Endothelial cell of umbilical vein (primary cell): ENCODE data around the gene CAPN15. TPM values are rescaled to one million over a fixed set of nuclear protein-coding genes. Genes with fewer than 3 reads are reported as not detected.

ENCODE experiments used
- BruUV-seq: library from RNA; stranded (reverse); fragments of 400-500 nt; replicated peaks from 2 replicates; lab custom pipeline; 2021; lab: Mats Ljungman, UMichigan
- CTCF ChIA-PET: fragments of 300-600, 350-600 bp; sonication (Branson Sonifier 250); formaldehyde crosslinking; loops from one replicate; lab custom pipeline; 2021; ENCODE audit warnings: antibody characterized with exemption, inconsistent platforms; lab: Charles Lee
- POLR2A ChIA-PET: fragments of 300-600, 350-600 bp; sonication (Branson Sonifier 250); formaldehyde crosslinking; loops from one replicate; lab custom pipeline; 2021; ENCODE audit warnings: antibody characterized with exemption, inconsistent platforms; lab: Charles Lee
- DNase-seq: peaks from one replicate; pipeline ENCODE4 v3.0.0-alpha.2; 2011; ENCODE audit warnings: low read depth, low spot score
- FAIRE-seq: peaks from 2 replicates; lab custom pipeline; 2011; peaks lifted over from hg19 to GRCh38; lab: Jason Lieb, UNC
- H2AFZ ChIP-seq: 2 replicates; pipeline ENCODE4 v1.6.0; 2012; ENCODE audit warnings: low read depth, low read length, control low read depth, inconsistent platforms
- H3K27ac ChIP-seq: 2 replicates; pipeline ENCODE4 v1.5.1; 2011; ENCODE audit warnings: low read depth, mild to moderate bottlenecking, control low read depth, low read length, moderate library complexity; ENCODE audit not compliant: insufficient read depth
- H3K27me3 ChIP-seq, 2 experiments: 2 replicates each; pipeline versions ENCODE4 v1.6.0 to v1.6.1; 2011; ENCODE audit warnings: low read length in 2 of 2, mixed read lengths in 1 of 2; ENCODE audit not compliant: control insufficient read depth in 2 of 2, insufficient read depth in 2 of 2
- H3K36me3 ChIP-seq, 2 experiments: 2 replicates in 1 of 2; 3 replicates in 1 of 2; pipeline ENCODE4 v1.5.1; 2011; ENCODE audit warnings: low read length in 2 of 2, mild to moderate bottlenecking in 1 of 2, moderate library complexity in 1 of 2; ENCODE audit not compliant: control insufficient read depth in 2 of 2, insufficient read depth in 2 of 2; ENCODE audit errors: extremely low read depth in 1 of 2
- H3K4me1 ChIP-seq: 3 replicates; pipeline ENCODE4 v1.5.1; 2011; ENCODE audit warnings: mild to moderate bottlenecking, low read length; ENCODE audit not compliant: control insufficient read depth, insufficient read depth; ENCODE audit errors: extremely low read depth
- H3K4me2 ChIP-seq: 2 replicates; pipeline ENCODE4 v1.6.1; 2011; ENCODE audit warnings: low read length, control low read depth, mixed read lengths; ENCODE audit not compliant: insufficient read depth
- H3K4me3 ChIP-seq, 3 experiments: fragments of 200-600 bp in 1 of 3; sonication (generic), shearing (Covaris generic) in 1 of 3; replicated peaks in 1 of 3; 2 replicates each; pipeline ENCODE4 v1.5.1; 2011 to 2016; ENCODE audit warnings: control low read depth in 3 of 3, low read length in 3 of 3, mild to moderate bottlenecking in 2 of 3, inconsistent platforms in 1 of 3, low read depth in 1 of 3, moderate library complexity in 1 of 3; ENCODE audit not compliant: insufficient read depth in 1 of 3
- H3K79me2 ChIP-seq: 2 replicates; pipeline ENCODE4 v1.6.0; 2012; ENCODE audit warnings: low read length, inconsistent platforms; ENCODE audit not compliant: control insufficient read depth, insufficient read depth
- H3K9ac ChIP-seq: replicated peaks from 2 replicates; pipeline ENCODE3; 2011; ENCODE audit warnings: low read length, control low read depth; ENCODE audit not compliant: insufficient read depth; ENCODE audit errors: extremely low read depth
- H3K9me1 ChIP-seq: replicated peaks from 3 replicates; pipeline ENCODE4 v1.6.0; 2011; ENCODE audit warnings: mild to moderate bottlenecking, low read length; ENCODE audit not compliant: control insufficient read depth, insufficient read depth; ENCODE audit errors: extremely low read depth
- H3K9me3 ChIP-seq: replicated peaks from 2 replicates; pipeline ENCODE4 v1.5.1; 2012; ENCODE audit warnings: low read length, inconsistent platforms; ENCODE audit not compliant: control insufficient read depth, insufficient read depth
- H4K20me1 ChIP-seq: replicated peaks from 2 replicates; pipeline ENCODE3; 2011; ENCODE audit warnings: mild to moderate bottlenecking, low read length; ENCODE audit not compliant: control insufficient read depth, insufficient read depth; ENCODE audit errors: extremely low read depth
- JUN ChIP-seq: IDR thresholded peaks from 2 replicates; pipeline ENCODE4 v1.6.1; 2011; ENCODE audit warnings: borderline replicate concordance, low read depth; ENCODE audit not compliant: insufficient read length, insufficient read depth
- MYC ChIP-seq: IDR thresholded peaks from one replicate; pipeline ENCODE4 v1.6.1; 2011; ENCODE audit warnings: mild to moderate bottlenecking, low read depth, low read length
- POLR2A ChIP-seq: IDR thresholded peaks from 2 replicates; pipeline ENCODE4 v1.6.1; 2012; ENCODE audit warnings: low read depth, mild to moderate bottlenecking, control low read depth, low read length
- POLR2AphosphoS5 ChIP-seq: IDR thresholded peaks from 2 replicates; pipeline ENCODE4 v1.6.1; 2012; ENCODE audit warnings: low read depth, mild to moderate bottlenecking, control low read depth, low read length, moderate library complexity; ENCODE audit not compliant: insufficient read depth
- dilution Hi-C: fragments of 300-500 bp; cut with MboI; formaldehyde crosslinking; loops from one replicate; pipeline ENCODE4 v1.15.0; 2019; ENCODE audit warnings: low sequenced_read_pairs; ENCODE audit not compliant: extremely low pct_ligation_motif_present
- intact Hi-C: fragments of 100-400 bp; cut with micrococcal nuclease; formaldehyde crosslinking; loops from one replicate; pipeline ENCODE4 v1.10.0; 2022
- polyA plus RNA-seq, 4 experiments: library from polyadenylated mRNA; depleted of rRNA in 3 of 4; stranded (reverse) in 3 of 4; unstranded in 1 of 4; fragments of >200 nt; gene quantifications; 2 replicates each; pipeline versions ENCODE4 v1.2.1 to v1.2.3, GENCODE V29; 2011 to 2012; ENCODE audit warnings: missing spikeins in 1 of 4
- total RNA-seq: library from RNA; stranded (reverse); gene quantifications from 2 replicates; pipeline ENCODE4 v1.2.3, GENCODE V29; 2021
- TF ChIP-seq, protein P1 (sequence below), 2 donors: IDR thresholded peaks; 1 replicate in 1 of 2; 2 replicates in 1 of 2; pipeline ENCODE4 v1.5.1; 2011; ENCODE audit warnings: low read length in 2 of 2, mild to moderate bottlenecking in 2 of 2, moderate library complexity in 2 of 2, control low read depth in 1 of 2, inconsistent platforms in 1 of 2, low read depth in 1 of 2; ENCODE audit not compliant: insufficient read depth in 1 of 2; ENCODE audit errors: extremely low read depth in 1 of 2

Gene CAPN15
- total and polyA plus RNA-seq, 2 donors (not counting 3 experiments of a cell fraction or from before 2014, with no cell fraction given), result 33.9 to 65.0 TPM

GRCh38 chr16:491220-491919 lies 36.1 kb upstream of the CAPN15 start:
- H3K27ac ChIP-seq, result no peak overlapping the region
- TF ChIP-seq POLR2AphosphoS5, result no peak
- TF ChIP-seq JUN, result no peak
- TF ChIP-seq, protein P1, sequence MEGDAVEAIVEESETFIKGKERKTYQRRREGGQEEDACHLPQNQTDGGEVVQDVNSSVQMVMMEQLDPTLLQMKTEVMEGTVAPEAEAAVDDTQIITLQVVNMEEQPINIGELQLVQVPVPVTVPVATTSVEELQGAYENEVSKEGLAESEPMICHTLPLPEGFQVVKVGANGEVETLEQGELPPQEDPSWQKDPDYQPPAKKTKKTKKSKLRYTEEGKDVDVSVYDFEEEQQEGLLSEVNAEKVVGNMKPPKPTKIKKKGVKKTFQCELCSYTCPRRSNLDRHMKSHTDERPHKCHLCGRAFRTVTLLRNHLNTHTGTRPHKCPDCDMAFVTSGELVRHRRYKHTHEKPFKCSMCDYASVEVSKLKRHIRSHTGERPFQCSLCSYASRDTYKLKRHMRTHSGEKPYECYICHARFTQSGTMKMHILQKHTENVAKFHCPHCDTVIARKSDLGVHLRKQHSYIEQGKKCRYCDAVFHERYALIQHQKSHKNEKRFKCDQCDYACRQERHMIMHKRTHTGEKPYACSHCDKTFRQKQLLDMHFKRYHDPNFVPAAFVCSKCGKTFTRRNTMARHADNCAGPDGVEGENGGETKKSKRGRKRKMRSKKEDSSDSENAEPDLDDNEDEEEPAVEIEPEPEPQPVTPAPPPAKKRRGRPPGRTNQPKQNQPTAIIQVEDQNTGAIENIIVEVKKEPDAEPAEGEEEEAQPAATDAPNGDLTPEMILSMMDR (IDR thresholded peaks at IDR 0.05; ENCODE audit: extremely low read depth in 1 of 2, insufficient read depth in 1 of 2, low read depth in 1 of 2, low read length in 2 of 2), result no peak
- no peak for TF ChIP-seq MYC
- TF ChIP-seq POLR2A, result no peak
- no peak for FAIRE-seq
- H3K36me3 ChIP-seq, result peaks cover 5 to 22% of the 10 kb centered on the region in 2 experiments
- DNase-seq, result no peak
- no peaks in the 10 kb centered on the region for H3K27me3 ChIP-seq
- no peaks in the 10 kb centered on the region for H3K4me1 ChIP-seq
- intact Hi-C loops, result no loop called here
- H4K20me1 ChIP-seq, result no peaks in the 10 kb centered on the region
- POLR2A ChIA-PET, result interaction anchor here (0.6 kb wide), 1 partner anchor 162 kb away, joined by 3 read pairs; no protein-coding TSS in a partner anchor
- no peaks in the 10 kb centered on the region for H3K9me1 ChIP-seq
- H3K4me3 ChIP-seq, result no peak overlapping the region
- no peaks in the 10 kb centered on the region for H3K79me2 ChIP-seq
- dilution Hi-C loops, result no loop called here
- BruUV-seq, result no TSS peak
- CTCF ChIA-PET, result no interaction called here
- H3K9ac ChIP-seq, result no peak overlapping the region
- no peak overlapping the region for H3K4me2 ChIP-seq
- no peaks in the 10 kb centered on the region for H3K9me3 ChIP-seq
- no peak overlapping the region for H2AFZ ChIP-seq
